Chondrocyte (in vitro differentiated cells): ENCODE measurements around the gene CLIC3. TPM values are rescaled to one million over a fixed set of nuclear protein-coding genes. Genes with fewer than 3 reads are reported as not detected.

Experiments
- DNase-seq: peaks from one replicate; pipeline ENCODE4 v3.0.0; 2021; ENCODE audit warnings: mixed read lengths, low spot score
- H3K27ac Mint-ChIP-seq: one replicate; pipeline ENCODE4 v1.8.0; 2021; ENCODE audit warnings: mild to moderate bottlenecking, moderate library complexity, mixed read lengths; ENCODE audit not compliant: unreplicated experiment
- H3K27me3 Mint-ChIP-seq: 2 replicates; pipeline ENCODE4 v1.8.0; 2021; ENCODE audit warnings: low read depth, mixed read lengths
- H3K36me3 Mint-ChIP-seq: 2 replicates; pipeline ENCODE4 v1.8.0; 2021; ENCODE audit warnings: low read depth, mixed read lengths
- H3K4me1 Mint-ChIP-seq: 2 replicates; pipeline ENCODE4 v1.8.0; 2021; ENCODE audit warnings: low read depth, mild to moderate bottlenecking, mixed read lengths
- H3K4me3 Mint-ChIP-seq: one replicate; pipeline ENCODE4 v1.8.0; 2021; ENCODE audit warnings: mild to moderate bottlenecking, moderate library complexity, mixed read lengths; ENCODE audit not compliant: unreplicated experiment
- H3K9me3 Mint-ChIP-seq: 2 replicates; pipeline ENCODE4 v1.8.0; 2021; ENCODE audit warnings: low read depth, mixed read lengths
- total RNA-seq: library from RNA; stranded (reverse); gene quantifications from 3 replicates; pipeline ENCODE4 v1.2.1, GENCODE V29; 2021
- TF ChIP-seq, protein P1 (sequence below): fragments of 200-600 bp; sonication (generic); IDR thresholded peaks from 2 replicates; pipeline ENCODE4 v1.5.0; 2021; ENCODE audit warnings: antibody characterized with exemption, mild to moderate bottlenecking, moderate library complexity

CLIC3 gene
- total RNA-seq, 1 donor from 2014 or later: 5.5 TPM

DNA sequence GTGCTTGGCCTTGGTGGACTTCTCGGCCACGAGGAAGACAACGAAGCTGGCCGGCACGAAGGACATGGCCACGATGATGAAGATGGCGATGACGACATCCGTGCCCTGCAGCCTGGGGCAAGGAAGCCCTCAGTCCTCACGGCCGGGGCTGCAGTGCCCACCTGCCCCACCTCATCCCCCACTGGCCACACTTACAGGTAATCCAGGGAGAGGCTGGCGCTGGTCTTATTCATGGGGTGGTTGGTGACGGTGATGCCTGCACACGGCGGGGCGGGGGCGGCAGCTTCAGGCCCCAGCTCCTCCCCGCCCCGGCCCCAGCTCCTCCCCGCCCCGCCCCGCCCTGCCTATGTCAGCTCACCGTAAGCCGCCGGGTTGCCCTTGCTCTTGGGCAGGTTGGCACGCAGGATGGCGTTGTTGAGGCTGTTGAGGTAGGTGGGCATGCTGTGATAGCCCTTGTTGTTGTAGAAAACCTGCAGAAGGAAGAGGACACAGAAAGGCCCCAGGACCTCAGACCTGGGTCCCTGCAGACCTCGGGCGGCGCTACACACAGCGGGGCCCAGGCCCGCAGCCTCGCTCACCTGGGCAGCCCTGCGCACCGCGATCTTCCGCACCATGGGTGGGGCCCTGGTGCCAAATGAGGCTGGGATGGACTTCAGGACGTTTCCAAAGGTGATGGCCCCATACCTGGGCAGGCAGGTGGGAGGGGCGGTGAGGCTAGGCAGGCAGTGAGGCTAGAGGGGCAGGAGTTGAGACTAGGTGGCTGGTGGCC is 15.7 kb upstream of the CLIC3 start:
- no peak overlapping the region for H3K4me3 Mint-ChIP-seq
- no peaks in the 10 kb centered on the region for H3K4me1 Mint-ChIP-seq
- H3K9me3 Mint-ChIP-seq: no peaks in the 10 kb centered on the region
- no peaks in the 10 kb centered on the region for H3K27me3 Mint-ChIP-seq
- H3K36me3 Mint-ChIP-seq: peaks cover 9% of the 10 kb centered on the region
- DNase-seq: no peak
- TF ChIP-seq, protein P1, sequence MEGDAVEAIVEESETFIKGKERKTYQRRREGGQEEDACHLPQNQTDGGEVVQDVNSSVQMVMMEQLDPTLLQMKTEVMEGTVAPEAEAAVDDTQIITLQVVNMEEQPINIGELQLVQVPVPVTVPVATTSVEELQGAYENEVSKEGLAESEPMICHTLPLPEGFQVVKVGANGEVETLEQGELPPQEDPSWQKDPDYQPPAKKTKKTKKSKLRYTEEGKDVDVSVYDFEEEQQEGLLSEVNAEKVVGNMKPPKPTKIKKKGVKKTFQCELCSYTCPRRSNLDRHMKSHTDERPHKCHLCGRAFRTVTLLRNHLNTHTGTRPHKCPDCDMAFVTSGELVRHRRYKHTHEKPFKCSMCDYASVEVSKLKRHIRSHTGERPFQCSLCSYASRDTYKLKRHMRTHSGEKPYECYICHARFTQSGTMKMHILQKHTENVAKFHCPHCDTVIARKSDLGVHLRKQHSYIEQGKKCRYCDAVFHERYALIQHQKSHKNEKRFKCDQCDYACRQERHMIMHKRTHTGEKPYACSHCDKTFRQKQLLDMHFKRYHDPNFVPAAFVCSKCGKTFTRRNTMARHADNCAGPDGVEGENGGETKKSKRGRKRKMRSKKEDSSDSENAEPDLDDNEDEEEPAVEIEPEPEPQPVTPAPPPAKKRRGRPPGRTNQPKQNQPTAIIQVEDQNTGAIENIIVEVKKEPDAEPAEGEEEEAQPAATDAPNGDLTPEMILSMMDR: no peak
- H3K27ac Mint-ChIP-seq: no peak overlapping the region

DNA sequence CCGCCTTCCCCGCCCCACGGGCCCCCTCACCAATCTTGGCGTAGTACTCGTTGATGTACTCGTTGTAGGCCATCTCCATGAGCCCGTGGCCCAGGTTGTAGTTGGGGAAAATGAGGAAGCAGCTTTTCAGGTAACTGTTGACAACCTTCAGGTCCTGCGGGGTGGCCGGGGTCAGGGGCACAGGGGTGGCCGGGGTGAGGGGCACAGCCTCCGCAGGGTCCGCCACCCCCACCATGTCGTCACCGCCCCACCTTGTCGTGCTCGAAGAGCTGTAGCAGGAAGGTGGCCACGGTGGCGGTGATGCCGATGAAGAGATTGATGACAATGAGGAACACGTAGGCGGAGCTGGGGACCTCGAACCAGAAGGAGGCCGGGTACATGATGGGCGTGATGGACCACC is 14.8 kb upstream of the CLIC3 start:
- H3K27me3 Mint-ChIP-seq: no peaks in the 10 kb centered on the region
- H3K36me3 Mint-ChIP-seq: peaks cover 6% of the 10 kb centered on the region
- no peaks in the 10 kb centered on the region for H3K4me1 Mint-ChIP-seq
- TF ChIP-seq, protein P1: no peak
- no peak overlapping the region for H3K4me3 Mint-ChIP-seq
- no peaks in the 10 kb centered on the region for H3K9me3 Mint-ChIP-seq
- no peak overlapping the region for H3K27ac Mint-ChIP-seq
- no peak for DNase-seq

DNA sequence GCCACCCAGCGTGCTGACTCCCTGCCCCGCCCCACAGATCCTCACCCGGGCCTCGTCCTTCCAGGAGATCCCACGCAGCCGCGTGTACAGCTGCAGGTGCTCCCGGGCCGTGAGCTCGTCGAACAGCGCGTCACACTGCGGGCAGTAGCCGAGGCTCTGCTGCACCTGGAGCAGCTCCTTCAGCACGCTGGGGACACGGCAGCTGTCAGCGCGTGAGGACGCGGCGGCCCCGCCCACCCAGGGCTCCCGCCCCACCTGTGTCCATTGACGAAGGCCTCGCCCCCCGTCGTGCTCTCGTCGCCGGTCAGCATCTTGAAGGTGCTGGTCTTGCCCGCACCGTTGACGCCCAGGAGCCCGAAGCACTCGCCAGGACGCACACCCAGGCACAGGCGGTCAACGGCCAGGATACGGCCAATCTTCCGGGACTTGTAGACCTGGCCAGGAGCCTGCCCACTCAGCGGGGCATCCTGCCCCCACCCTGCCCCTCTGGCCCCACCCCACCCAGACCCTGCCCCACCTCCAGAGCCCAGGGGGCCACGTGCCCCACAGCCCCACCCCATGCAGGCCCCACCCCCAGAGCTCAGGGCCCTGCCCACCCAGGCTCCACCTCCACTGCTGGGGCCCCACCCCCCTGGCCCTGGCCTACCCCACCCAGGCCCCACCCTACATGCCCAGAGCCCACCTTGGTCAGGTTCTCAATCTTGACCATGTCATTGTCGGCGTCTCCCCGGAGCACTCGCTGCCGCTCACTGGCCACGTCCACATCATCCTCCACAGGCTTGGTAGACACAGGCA is 13.8 kb upstream of the CLIC3 start:
- Mint-ChIP-seq H3K9me3 (no peaks in the 10 kb centered on the region), H3K27ac (no peak overlapping the region), H3K4me1 (no peaks in the 10 kb centered on the region), H3K4me3 (no peak overlapping the region), H3K36me3 (peaks cover 6% of the 10 kb centered on the region), H3K27me3 (no peaks in the 10 kb centered on the region)
- DNase-seq: no peak
- TF ChIP-seq, protein P1: no peak

DNA sequence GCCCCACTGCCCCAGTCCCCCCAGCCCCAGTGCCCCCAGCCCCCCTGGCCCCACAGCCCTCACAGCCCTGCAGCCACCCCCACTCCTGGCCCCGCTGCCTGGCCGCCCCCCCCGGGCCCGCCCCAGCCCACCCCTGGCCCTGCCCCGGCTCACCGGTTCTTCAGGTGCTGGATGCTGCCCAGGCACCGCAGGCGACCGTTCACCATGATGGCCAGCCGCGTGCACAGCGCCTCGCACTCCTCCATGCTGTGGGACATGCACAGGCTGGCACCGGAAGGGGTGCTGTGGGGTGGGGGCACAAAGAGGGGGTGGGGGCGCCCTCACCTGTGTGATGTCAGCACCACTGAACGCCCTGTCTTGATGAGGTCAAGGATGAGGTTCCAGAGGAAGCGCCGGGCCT is 12.8 kb upstream of the CLIC3 start:
- Mint-ChIP-seq H3K36me3 (peaks cover 6% of the 10 kb centered on the region), H3K27ac (no peak overlapping the region), H3K9me3 (peaks cover 4% of the 10 kb centered on the region), H3K27me3 (no peaks in the 10 kb centered on the region), H3K4me3 (no peak overlapping the region), H3K4me1 (no peaks in the 10 kb centered on the region)
- TF ChIP-seq, protein P1: no peak
- no peak for DNase-seq

DNA sequence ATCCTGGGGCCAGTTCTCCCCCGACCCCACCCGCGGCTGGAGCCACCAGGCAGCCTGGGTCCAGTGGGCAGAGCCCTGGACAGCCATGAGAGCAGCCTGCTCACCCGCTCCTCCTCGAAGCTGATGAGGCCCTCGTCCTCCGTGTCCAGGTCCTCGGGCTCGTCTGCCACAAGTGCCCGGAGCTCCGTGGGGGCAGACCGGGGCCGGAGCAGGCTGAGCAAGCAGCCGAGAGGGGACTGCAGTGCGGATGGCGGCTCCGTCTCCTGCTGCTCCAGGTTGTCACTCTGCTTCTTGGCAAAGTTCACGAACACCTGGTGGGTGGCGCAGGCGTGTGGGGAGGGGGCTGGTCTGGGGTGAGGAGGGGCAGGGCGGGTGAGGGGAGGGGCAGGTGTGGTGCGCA is 11.9 kb upstream of the CLIC3 start:
- Mint-ChIP-seq H3K27me3 (no peaks in the 10 kb centered on the region), H3K4me3 (no peak overlapping the region), H3K9me3 (peaks cover 4% of the 10 kb centered on the region), H3K4me1 (no peaks in the 10 kb centered on the region), H3K27ac (no peak overlapping the region), H3K36me3 (peaks cover 6% of the 10 kb centered on the region)
- no peak for DNase-seq
- TF ChIP-seq, protein P1: no peak
